Measurements from ENCODE around the gene CREB5. TPM values are rescaled to one million over a fixed set of nuclear protein-coding genes. Genes with fewer than 3 reads are reported as not detected.

CREB5 gene
- total RNA-seq, 1 experiment from 2014 or later: 13.7 TPM

- DNase-seq (ENCODE audit: low spot score): no peak
Measured at GRCh38 chr7:28744951-28745350, 332.6 kb downstream of the CREB5 start.

- no peak for DNase-seq (ENCODE audit: low spot score)
Measured at GRCh38 chr7:28745351-28745750, 333.0 kb downstream of the CREB5 start.

DNA sequence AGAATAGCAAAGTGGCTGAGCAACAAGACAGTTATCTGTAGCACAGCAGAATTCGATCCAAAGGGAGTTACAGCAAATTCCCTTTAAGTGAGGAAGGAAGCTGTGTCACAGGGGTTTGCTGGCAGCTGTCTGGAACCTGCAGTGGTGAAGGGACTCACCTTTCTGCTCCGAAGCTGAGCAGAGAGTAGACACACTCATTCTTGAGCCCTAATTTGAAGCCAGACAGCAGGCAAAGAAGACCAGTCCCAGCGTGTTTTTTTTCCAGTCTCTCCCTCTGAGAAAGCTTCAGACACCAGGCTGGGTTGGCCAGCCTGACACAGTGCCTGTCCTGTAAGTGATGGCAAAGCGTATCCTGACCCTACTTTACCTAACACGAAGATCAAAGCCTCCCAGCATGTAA, 335.1 kb downstream of the CREB5 start:
- DNase-seq (ENCODE audit: low spot score): no peak

- DNase-seq (ENCODE audit: low spot score): no peak
Measured at GRCh38 chr7:28747854-28748253, 335.5 kb downstream of the CREB5 start.

- no peak for DNase-seq (ENCODE audit: low spot score)
Measured at GRCh38 chr7:28748346-28748745, 336.0 kb downstream of the CREB5 start.

DNA sequence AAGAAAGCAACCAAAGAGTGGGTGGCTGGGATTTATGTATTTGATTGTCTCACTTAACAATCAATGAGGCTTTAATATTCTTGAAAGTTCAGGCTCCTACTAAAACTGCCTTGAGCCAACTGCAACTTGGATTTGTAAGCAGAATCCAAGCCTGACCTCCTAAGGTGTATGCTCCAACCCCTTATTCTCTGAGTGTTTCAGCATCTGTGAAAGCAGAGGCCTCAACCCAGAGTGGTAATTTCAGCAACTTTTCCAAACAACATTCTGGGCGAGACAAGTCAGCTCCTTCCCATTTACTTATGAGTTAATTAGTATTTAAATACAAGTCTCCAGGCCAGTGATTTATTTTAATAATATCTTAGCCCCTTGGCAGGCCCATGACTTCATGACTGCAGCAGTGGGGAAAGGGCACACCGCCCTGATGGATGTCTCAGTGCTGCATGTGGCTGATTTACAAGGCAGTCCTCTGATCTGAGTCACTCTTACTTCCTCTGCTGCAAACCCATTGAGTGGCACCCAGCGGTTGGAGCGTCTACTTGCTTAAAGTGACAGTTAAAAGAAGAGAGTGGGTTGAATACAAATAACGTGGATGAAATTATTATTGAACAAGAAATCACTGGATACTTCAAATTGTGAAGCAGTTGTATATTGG, 336.7 kb downstream of the CREB5 start:
- peak; percentile 92 for DNase-seq (ENCODE audit: low spot score)

DNA sequence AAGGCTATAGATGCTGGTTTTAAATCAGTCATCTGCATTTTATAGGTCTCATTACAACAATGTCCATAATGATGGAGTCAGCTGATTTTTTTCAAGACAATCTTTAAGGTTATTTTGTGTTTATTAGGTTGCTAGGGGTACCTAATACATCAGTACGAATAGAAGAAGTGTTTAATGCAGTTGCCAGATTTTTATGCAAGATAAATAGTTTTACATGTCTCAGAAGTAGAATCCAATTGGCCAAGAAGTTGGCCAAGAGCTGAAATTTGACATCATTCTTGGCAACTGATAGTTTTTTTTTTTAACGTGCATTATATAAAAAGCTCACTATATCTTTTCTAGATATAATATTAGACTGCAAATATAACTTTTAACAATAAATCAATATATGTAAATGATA, 337.3 kb downstream of the CREB5 start:
- DNase-seq (ENCODE audit: low spot score): no peak

GRCh38 chr7:28750981-28751380, 338.7 kb downstream of the CREB5 start:
- DNase-seq (ENCODE audit: low spot score): no peak

DNA sequence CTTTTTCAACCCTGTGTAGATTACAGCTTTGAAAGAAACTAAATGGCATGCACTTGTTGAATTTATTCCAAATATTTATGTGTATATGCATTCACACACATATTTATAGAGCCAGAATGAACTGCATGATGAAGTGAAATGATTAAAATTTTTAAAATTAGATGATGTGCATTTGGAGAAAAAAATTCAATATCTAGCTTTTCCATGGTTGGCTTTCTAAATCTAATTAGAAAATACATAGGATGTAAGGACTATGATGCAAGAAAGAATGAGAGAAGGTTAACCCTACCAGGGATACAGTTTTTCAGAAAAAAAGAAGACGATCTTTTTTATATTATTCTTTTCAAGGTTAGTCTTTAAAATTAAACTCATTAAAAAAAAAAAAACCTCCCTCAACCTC, 341.3 kb downstream of the CREB5 start:
- no peak for DNase-seq (ENCODE audit: low spot score)

- DNase-seq (ENCODE audit: low spot score): peak; percentile 82
Measured at GRCh38 chr7:28754027-28754426, 341.7 kb downstream of the CREB5 start.

DNA sequence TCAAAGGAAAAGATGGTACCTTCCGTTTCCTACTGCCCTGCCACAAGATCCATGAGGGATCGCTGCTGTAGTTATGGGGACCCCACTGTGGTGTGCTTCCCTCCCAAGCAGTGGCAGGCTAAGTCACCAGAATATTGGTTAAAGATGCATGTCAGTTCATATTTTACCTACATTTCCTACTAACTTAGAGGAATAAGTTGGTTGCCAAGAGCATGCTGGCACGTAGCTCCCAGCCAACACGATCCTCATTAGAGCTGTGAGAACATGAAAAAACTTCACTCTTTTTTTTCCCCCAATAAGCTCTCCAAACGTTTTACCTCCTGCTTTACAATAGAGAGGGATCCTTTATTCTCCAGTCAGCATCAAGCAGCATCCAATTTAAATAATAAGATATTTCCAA, 342.1 kb downstream of the CREB5 start:
- no peak for DNase-seq (ENCODE audit: low spot score)

GRCh38 chr7:28755255-28755654, 342.9 kb downstream of the CREB5 start:
- DNase-seq (ENCODE audit: low spot score): peak; percentile 54

GRCh38 chr7:28758186-28758585, 345.9 kb downstream of the CREB5 start:
- peak; percentile 51 for DNase-seq (ENCODE audit: low spot score)

- peak; percentile 93 for DNase-seq (ENCODE audit: low spot score)
Measured at GRCh38 chr7:28759475-28759971, 347.2 kb downstream of the CREB5 start.

DNA sequence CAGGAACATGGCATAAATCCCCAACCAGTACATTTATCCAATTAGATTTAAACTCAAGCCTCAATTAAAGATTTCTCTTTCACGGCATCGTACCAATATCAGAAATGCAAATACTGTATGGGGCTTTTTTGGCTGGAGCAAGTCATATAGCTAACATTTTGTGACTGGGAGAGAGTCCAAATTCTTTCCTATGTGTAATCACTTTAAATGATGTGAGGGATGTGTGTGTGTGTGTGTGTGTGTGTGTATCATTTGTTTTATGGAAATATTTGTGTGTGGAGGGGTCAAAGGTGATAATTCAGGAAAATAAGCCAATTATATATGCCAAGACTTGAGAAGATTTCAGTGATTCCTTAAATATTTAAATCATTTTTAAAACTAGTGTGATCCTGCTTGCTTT, 349.2 kb downstream of the CREB5 start:
- DNase-seq (ENCODE audit: low spot score): no peak

DNA sequence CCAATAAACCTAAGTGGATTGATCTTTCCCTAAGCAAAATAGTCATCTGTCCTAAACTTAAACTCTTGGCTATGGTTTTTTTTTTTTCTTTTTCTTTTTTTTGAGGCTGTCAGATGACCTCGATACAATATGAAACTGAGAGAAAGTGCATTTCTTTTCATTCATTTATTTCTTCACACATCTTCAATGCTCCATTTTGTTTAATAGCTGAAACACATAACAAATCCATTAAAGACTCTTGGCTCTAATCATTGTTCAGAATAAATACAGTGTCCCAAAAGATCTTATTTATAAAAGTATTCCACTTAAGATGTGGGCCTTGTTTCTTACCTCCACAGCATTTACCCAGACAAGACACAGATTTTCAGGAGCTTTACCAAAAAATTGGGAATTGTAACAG, 350.3 kb downstream of the CREB5 start:
- DNase-seq (ENCODE audit: low spot score): no peak

DNA sequence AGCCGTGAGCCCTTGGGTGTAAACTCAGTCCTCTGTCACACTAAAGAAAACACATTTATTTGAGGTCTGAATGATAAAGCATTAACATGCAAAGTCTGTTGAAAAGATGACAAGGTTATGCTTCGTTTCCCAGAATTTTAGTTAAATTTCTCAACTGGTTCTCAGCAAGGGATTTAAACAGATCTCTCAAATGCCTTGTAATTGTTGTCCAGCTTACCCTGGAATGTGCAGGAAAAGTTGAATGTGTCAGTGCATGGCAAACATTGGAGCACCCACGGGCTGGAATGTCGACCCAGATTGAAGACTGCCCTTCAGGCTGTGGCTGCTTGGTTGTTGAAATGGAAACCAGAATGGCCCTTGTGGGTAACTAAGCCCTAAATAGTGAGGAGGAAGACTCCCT, 354.0 kb downstream of the CREB5 start:
- no peak for DNase-seq (ENCODE audit: low spot score)

DNA sequence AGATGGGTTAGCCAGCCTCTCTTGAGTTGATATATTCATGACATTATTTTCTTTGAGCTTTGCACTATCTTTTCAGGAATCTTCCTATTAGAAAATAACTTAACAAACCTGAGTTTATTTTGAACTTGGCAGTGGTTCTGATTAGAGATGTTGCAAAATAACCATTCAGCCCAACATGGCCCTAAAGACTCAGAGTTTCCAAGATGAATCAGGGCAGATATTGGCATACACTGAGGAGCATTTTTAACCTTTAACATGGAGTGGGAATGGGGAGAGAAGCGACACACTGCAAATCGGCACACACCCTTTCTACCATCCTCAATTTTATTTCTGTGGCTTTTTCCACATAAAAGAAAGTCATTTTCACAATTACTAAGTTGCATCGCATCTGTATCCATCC, 355.0 kb downstream of the CREB5 start:
- no peak for DNase-seq (ENCODE audit: low spot score)

GRCh38 chr7:28768577-28769147, 356.3 kb downstream of the CREB5 start:
- DNase-seq (ENCODE audit: low spot score): no peak

DNA sequence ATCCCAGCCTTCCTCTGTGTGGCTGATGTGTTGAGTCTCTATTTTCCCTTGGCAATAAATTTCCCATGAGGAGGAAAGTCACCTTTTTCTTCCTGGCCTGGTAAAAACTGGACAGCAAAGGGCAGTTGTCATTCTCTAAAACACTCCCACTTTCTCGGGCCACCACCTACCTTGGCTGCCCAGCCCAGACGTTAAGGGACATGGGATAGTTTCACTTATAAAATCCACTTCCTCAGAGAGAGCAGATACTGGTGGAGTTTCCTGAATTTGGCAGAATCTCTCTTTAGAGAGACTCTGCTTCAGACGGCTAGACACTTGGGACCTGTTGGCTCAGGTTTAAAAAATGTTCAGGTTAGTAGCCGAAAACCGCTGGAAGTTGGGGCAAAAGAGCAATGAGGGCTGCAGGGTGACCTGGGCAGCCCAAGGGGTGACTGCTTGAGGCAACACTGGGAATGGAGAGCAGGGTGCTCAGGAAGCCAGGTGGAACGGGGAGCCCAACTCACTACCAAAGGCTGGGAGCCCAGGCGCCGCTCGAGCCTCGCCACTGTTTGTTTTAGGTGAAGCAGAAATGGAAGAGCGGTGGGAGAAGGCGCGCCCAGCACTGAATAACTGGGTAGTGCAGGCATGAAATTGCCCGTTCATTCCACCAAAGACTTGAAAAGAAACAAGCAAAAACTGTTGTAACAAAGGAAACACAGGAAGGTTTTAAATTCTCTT, 359.7 kb downstream of the CREB5 start:
- DNase-seq (ENCODE audit: low spot score): no peak

GRCh38 chr7:28773423-28774145, 361.3 kb downstream of the CREB5 start:
- DNase-seq (ENCODE audit: low spot score): no peak

GRCh38 chr7:28774261-28774988, 362.1 kb downstream of the CREB5 start:
- no peak for DNase-seq (ENCODE audit: low spot score)
